ENCODE measurements around the gene NKIRAS2.

NKIRAS2 gene

DNA sequence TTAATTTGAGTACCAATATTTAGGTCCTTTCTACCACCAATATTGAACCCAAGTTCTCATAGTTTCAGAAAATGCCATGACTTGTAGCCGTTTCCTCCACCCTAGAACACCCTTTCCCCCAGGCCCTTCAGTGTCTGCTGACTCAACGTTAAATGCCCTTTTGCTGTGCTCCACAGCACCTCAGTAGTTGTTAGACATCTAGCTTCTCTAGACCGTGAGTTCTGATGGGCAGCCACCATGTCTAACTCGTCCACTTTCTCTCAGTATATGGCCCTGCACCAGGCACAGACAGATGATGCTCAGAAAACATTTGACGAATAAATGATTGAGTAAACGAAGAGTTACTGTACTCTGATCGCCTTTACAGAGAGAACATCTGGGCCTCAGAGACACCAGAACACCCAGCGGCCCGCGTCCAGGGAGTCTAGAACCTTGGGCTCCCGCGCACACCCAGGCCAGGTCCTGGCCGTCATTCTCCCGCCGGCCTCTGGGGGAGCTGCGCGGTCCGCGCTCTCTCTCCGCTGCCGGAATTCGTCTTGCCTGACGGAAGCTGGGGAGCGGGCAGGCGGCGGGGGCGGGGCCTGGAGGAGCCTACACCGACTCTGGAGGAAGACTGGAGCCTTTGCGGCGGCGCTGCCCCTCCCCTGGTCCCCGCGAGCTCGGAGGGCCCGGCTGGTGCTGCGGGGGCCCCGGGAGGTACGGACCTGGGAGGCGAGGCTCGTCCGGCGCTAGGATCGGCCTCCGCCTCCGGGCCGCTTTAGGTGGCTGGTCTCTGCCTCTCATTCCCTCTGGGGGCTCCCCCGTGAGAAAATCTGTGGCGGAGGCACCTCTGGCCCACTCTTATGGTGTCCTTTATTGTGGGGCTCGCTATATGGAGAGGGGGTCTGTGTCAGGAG lies at the start of gene NKIRAS2:
Gene NKIRAS2, plus strand, starts transcription at position 582 of the 896 bp plus-strand sequence. CDS start 1,488 bp downstream, outside the sequence.
- peak; percentile 85 for DNase-seq

DNA sequence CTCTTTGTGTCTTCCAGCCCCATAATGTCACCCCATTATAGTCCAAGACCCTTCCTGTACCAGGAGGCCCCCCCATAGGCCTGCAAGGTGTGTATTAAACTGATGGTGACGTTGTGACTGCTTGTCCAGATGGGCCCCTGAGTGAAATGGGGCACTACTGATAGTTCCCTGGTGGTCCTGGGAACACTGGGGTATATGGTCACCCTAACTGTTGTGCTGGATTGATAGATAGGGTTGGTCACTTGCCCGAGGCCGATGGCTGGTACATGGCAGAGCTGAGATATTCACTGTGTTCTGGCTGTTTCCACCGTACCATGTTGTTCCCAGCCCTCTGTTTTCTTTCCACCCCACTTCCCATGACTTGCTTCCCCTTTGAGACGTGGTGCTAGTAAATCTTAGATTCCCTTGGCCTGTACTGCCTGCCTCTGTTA lies 49.0 kb upstream of the NKIRAS2 start:
- no peak for DNase-seq

DNA sequence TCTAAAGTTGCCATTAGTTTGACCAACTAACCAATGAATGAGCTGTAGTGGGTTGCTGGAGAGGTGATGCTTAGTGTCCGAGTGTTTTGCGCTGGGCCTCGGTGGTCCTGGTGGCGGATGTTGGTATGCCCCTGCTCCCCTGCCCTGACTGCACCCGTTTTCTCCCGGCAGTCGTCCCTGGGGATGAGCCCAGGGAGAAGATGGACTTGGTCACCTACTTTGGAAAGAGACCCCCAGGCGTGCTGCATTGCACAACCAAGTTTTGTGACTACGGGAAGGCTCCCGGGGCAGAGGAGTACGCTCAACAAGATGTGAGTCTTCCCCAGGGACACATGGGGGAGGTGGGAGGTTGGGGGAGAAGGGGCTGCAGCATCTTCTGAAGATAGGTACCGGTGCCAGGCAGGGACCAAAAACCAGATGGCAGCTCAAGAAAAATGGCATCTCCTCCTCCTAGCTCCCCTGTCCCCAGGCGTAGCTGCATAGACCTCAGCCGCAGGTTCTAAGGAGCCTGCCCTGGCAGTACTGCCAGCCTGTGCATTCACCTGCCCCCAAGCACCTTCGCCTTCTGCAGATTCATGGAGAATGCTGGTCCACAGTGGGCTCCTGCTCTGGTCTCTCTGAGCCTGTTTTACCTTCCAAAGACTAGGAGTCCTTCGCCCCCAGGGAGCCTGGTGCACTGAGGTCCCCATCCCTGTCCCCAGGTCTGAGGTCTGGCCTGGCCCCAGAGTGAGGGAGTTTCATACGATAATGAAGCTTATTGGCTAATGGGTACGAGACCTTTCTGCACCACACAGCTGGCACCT lies 48.0 kb upstream of the NKIRAS2 start:
- no peak for DNase-seq

DNA sequence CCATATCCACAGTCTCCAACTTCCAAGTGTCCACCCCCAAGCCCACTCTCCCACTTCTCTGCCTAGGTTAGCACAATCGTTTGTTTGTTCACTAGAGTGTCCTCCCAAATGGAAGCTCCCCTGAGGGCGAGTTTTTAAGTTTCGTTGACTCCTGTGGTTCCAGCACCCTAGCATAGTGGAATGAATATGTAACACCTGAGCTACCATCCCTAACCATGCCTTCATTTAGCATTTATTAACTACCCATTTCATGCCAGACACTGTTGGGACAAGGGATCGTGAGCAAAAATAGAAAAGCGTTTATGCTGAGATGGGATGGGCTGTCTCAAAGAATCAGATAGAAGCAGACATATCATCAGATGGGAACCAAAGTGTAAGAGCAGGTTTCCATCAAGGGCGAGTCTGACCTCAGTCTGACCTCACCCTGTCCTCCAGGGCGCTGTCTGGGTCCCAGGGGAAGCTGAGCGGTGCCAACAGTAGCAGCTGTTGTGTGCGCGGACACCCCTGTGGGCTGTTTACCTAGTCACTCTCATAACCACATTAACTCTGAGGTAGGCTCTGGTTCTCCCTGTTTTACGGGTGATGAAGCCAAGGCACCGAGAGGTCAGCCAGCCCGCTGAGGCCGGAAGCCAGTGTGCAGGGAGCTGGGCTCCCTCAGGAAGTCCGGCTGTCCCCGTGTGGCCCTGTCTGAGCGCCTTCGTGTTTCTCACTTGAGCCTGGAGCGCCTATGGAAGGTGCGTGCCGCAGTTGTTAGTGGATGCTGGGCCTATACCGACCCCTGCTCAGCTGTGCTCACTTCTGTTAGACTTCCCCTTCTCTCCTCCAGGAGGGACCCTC lies 47.1 kb upstream of the NKIRAS2 start:
- peak; percentile 66 for DNase-seq

DNA sequence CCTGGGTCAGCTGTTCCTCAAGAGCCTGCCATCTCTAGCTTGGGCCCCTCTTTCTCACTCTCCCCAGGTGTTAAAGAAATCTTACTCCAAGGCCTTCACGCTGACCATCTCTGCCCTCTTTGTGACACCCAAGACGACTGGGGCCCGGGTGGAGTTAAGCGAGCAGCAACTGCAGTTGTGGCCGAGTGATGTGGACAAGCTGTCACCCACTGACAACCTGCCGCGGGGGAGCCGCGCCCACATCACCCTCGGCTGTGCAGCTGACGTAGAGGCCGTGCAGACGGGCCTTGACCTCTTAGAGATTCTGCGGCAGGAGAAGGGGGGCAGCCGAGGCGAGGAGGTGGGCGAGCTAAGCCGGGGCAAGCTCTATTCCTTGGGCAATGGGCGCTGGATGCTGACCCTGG lies 46.5 kb upstream of the NKIRAS2 start:
- DNase-seq = no peak

DNA sequence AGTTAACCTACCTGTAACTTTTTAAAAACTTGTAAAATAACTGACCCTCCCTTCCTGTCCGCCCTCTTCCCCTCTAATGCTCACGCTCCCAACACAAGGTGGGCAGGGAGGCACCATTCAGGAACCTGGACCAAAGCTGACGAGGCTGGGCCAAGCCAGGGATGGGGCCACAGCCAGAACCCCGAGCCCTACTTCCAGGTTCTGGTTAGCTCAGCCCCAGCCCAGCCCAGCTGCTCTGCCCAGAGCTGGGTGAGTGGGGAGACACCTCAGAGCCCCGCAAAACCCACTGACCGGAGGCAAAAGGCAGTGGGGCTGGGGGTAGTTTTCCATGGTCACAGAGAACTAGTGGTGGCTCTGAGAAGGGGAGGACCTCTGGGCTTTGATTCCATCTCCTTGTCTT lies 45.9 kb upstream of the NKIRAS2 start:
- no peak for DNase-seq

DNA sequence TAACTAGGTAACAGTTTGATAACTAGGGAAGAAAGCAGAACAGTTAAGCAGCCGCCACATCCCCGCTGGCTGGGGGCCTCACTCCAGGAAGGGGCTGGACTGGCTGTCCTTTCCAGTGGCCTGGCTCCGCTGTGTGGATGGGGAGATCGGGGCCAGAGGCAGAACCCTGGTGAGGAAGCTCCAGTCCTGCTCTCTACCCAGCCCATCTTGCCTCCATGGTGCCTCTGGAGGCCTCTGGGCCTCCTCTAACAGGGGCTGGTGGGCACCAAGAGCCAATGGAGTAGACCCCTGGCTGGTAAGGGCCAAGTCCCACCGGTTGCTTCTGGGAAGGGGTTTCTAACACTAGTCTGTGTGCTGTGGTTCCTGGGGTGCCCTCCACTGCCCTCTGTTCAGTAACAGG lies 45.2 kb upstream of the NKIRAS2 start:
- no peak for DNase-seq

DNA sequence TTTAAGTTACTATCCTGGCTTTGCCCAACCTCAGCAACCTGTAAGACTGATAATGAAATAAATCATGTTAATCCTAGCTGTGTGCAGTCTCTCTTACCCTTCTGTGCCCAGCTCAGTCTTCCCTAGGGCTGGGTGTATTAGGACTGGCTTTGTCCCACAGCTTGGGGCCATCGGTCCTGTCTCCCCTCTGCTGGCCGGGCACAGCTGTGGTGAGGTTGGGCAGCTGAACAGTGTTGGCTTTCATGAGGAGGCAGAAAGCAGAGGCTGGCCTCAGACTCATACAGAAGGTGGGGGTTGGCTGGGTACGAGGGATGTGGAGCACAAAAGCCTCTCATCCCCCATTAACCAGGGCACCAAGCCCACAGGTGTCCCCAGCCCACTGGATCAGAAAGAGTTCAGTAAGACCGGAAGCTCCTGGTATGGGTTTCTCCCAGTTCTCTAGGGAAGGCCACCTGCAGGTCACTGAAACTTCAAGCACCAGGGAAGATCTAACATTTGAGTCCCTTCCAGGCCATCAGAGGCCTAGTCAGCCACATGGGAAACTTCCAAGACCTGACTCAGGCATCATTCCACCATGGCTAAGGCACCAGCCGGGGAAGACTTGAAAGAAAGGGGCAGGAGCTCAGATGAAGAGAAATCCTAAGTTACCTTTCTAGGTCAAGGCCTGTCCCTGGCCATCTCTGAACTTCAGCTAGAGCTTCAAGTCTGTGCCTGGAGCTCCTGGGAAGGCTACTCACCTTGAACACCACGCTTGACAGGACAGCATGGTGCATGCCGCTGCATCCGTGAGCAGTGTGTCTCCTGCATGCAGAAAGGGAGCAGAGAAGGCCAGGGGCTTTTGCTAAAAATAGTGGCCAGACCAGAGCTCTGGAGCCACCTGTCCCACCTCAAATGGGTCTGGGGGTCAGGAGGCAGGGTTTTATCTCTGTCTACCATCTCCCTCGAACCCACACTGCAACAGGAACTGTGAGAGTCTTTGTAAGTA lies 44.5 kb upstream of the NKIRAS2 start:
- no peak for DNase-seq

DNA sequence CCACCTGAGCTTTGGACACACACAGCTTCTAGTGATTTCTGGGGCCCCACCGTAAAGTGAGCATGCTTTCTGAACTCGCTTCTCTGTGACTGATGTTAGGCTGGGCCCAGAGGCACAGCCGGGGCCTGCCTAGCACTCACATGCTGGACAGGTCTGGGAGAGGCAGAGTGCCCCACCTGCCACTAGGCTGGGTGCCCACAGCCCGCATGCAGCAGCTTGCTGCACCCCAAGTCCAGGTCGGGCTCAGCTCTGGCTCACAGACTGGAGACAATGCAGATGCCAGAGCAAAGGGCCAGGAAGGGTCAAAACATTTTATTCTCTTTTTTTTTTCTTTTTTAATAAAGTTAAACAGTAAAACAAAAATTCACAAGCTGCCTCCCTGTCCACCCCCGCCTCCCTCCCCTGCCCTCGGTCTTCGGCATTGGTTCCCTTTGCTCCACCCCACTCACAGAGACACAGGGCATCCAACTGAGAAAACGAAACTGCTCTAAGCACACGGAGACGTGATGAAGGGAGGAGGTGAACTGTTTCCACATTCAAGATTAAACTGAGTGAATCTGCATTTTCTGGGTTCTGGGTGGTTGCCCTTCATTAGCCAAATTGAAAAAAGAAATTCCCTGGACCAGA lies 43.6 kb upstream of the NKIRAS2 start:
- no peak for DNase-seq

DNA sequence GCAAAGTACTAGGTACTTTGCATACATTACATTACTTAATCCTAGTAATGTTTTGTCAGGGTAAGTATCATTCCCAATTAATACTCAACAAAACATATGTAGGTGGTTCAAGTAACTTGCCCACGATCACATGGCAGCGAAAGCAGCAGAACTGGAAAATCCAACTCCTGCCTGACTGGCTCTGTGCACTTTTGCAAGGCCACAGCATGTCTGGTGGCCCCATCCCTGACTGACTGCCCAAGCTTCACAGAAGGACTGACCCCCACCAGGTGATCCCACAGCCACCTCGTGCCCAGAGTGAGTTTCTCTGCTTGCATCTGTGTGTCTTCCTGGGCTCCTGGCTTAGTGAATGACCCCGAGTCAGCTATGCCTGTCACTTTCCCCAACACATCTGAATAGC lies 41.9 kb upstream of the NKIRAS2 start:
- no peak for DNase-seq

DNA sequence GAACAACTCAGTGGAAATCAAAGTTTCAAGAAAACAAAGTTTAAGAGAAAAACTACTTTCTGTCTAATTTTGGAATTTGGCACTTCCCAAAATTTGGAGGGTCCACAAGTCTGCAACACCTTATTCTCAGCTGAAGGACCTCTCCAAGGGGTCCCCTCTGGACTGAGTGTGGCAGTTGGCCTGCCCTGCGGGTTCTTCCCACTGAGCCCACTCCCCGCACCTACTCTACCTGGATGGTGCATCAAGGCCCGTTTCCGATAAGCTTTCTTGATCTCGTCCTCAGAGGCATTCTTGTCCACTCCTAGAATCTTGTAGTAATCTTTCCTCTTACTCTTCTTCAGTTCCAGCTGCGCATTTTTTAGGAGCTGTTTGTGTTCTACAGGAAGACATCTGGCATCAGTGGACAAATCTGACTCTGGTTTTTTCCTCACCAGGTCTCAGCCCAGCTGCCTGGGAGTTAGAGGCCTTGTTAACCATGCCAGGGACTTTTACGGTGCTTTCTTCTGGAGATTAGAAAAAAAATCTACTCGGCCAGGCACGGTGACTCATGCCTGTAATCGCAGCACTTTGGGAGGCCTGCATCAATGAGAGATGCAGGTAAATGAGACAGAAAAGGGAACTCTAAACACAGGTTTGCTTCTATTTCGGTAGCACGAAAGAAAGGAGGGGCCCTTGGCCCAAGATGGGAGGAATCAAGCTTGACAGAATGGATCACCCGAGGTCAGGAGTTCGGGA lies 37.7 kb upstream of the NKIRAS2 start:
- no peak for DNase-seq

DNA sequence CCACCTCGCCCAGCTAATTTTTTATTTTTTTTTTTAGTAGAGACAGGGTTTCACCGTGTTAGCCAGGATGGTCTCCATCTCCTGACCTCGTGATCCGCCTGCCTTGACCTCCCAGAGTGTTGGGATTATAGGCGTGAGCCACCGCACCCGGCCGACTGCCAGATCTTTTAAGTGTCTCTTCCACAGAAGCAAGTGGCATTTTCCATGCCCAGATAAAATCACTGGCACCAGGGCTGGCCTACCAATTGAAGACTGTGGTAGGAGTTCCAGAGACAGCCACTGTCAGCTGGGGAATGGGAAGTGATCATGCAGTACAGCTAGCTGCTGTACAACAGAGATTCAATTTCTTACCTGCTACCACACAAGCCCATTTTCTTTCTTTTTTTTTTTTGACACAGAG lies 35.4 kb upstream of the NKIRAS2 start:
- no peak for DNase-seq

DNA sequence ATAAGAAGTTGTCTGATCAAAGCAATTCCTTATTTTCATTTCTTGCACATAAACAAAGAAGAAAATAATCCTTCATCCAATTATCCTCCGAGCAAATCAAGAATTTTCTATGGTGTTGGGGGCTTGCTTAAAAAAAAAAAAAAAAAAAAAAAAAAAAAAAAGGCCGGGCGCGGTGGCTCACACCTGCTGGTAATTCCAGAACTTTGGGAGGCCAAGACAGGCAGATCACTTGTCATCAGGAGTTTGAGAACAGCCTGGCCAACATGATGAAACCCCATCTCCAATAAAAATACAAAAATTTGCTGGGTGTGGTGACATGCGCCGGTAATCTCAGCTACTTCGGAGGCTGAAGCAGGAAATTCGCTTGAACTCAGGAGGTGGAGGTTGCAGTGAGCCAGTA lies 34.0 kb upstream of the NKIRAS2 start:
- no peak for DNase-seq

DNA sequence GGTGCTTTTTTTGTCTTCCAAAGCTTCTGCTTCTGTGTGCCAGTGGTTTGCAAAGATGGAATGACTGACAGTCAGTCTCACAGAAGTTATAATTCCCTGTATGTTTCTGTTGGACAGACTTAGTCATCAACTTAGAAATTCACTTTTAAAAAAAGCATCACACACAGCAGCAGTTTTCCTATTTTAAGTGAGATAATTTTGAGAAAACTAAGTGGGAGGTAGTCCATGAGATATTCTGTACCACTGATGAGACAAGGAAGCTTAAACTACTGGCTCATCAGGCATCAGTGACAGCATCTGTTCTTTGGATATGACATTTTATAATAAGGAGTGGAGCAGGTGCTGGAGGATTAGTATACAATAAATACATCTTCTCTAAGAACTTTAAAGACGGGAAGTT lies 33.3 kb upstream of the NKIRAS2 start:
- no peak for DNase-seq

DNA sequence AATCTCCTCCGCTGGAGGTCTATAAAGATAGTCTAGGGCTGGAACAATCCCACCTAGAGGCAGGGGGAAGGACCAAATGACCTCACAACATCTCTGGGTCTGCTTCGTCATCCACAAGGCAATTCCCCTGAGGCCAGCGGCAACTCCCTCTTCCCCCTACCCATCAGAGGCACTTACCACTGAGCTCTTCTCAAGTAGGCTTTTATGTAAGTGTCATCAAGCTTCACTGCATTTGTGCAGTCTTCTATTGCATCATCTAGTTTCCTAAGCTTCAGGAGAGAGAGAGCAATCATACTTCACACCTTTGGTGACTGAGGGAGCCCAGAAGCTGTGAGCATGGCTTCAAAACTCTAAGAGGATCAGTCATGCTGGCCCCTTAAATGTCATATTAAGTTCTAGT lies 32.2 kb upstream of the NKIRAS2 start:
- DNase-seq = no peak

DNA sequence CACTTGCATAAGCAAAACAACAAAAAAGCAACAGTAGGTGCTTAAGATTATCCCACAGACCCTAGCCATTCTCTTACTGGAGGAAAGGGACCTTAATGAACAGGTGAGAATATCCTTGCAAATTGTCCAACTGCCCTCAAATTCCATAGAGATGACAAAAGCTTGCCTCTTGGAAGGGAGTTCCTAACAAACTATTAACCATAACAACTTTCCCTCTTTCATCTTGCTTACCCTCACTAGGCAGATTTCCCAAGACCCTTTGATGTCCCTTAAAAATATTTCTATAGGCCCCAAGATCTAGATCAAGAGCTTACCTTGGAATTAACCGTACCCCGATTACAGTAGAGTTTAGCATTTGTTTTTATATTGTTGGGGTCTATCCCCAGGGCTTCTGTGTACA lies 31.5 kb upstream of the NKIRAS2 start:
- DNase-seq = no peak

DNA sequence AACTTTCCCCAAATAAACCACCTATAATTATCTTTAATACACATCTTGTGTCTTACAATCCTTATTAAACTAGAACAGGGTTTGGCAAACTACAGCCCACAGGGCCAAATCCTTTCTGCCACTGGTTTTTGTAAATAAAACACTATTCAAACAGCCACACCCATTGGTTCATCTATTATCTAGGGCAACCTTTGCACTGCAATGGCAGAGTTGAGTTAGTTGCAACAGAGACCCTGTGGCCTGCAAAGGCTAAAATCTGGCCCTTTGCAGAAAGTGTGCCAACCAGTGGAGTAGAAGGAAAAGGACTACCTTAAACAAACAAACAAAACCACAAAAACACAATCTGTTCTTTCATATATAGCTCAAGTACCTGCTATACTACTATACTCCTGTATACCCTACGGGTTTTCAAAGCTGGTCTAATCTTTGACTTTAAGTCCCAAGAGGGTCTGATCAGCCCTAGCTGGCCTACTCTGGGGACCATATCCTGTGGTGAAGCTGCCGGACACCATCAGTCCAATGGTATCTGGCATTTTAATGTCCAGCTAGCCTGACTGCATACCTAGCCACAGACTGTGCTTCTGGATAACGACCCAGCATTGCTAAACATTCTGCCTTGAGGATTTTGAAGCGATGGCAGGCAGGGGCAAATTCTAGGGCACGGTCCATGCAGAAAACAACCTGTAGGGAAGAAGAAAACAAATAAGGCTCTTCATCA lies 30.0 kb upstream of the NKIRAS2 start:
- DNase-seq = no peak

DNA sequence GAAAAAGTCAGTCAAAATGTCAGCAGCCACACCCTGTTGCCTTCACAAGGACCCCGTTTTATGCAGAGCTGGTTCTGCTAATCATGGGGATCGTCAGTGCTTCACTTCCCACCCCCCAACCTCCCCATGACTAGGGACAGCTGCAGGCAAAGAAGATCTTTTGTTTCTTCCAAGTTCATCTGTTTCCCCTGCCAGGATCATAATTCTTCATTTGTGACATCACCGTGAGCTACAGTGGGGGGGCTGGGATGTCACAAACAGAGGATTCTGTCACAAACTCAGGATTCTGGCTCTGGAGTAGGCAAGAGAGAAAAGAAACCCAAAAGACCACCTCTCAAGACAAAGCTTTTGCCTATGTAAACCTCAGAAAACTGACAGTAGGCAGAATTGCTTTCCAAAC lies 27.3 kb upstream of the NKIRAS2 start:
- DNase-seq = no peak

DNA sequence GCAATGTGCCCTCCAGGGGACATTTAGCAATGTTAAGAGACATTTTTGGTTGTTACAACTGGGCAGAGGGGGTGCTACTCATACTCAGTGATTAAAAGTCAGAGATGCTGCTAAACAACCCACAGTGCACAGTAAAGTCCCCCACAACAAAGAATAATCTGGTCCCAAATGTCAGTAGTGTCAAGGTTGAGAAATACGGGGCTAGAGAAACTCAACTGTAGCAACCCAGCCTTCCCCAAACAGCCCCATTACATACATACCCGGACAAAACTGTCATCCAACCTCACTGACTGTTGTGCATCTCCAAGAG lies 23.1 kb upstream of the NKIRAS2 start:
- no peak for DNase-seq

DNA sequence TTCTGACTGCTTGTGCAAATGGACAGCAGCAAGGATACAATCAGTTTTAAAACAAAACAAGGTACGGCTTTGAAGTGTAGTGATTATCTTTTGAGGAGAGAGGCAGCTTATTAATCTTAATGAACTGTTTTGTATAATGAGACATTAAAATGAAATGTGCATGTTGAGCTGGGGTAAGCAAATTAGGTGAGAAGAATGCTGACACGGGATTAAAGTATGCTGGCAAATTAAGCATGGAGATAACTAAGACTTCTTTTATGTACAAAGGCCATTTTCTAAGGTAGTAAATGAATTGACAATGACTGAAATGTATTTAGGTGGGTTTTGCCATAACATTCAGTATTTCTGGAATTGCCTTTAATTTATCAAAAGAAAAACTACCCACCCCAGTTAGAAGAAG lies 21.4 kb upstream of the NKIRAS2 start:
- DNase-seq = no peak
